ENCODE measurements around the gene UMODL1.

GRCh38 chr21:42102526-42102925 is 31.4 kb downstream of the UMODL1 start:
- TF ChIP-seq CTCF (IDR thresholded peaks at IDR 0.05; ENCODE audit: low read length) (no peak), EZH2phosphoT487 (IDR thresholded peaks at IDR 0.05; ENCODE audit: low read length) (no peak), EZH2 (optimal IDR thresholded peaks at IDR 0.05; ENCODE audit: low read depth, low read length) (no peak)

Data from MM.1S (cell line).